WI38 (cell line): ENCODE results near the gene RHO.

Source experiments
- H3K4me3 ChIP-seq: 2 replicates; pipeline ENCODE4 v1.5.1; 2011; ENCODE audit warnings: low read depth, mild to moderate bottlenecking, control low read depth, low read length
- TF ChIP-seq, protein P1 (sequence below): IDR thresholded peaks from 2 replicates; pipeline ENCODE4 v1.5.1; 2012; ENCODE audit warnings: low read depth, mild to moderate bottlenecking, control low read depth, low read length

Gene RHO

DNA sequence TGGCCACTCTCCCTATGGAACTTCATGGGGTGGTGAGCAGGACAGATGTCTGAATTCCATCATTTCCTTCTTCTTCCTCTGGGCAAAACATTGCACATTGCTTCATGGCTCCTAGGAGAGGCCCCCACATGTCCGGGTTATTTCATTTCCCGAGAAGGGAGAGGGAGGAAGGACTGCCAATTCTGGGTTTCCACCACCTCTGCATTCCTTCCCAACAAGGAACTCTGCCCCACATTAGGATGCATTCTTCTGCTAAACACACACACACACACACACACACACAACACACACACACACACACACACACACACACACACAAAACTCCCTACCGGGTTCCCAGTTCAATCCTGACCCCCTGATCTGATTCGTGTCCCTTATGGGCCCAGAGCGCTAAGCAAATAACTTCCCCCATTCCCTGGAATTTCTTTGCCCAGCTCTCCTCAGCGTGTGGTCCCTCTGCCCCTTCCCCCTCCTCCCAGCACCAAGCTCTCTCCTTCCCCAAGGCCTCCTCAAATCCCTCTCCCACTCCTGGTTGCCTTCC is 1.9 kb downstream of the RHO start:
- TF ChIP-seq, protein P1, sequence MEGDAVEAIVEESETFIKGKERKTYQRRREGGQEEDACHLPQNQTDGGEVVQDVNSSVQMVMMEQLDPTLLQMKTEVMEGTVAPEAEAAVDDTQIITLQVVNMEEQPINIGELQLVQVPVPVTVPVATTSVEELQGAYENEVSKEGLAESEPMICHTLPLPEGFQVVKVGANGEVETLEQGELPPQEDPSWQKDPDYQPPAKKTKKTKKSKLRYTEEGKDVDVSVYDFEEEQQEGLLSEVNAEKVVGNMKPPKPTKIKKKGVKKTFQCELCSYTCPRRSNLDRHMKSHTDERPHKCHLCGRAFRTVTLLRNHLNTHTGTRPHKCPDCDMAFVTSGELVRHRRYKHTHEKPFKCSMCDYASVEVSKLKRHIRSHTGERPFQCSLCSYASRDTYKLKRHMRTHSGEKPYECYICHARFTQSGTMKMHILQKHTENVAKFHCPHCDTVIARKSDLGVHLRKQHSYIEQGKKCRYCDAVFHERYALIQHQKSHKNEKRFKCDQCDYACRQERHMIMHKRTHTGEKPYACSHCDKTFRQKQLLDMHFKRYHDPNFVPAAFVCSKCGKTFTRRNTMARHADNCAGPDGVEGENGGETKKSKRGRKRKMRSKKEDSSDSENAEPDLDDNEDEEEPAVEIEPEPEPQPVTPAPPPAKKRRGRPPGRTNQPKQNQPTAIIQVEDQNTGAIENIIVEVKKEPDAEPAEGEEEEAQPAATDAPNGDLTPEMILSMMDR, result no peak
- H3K4me3 ChIP-seq, result no peak overlapping the region

DNA sequence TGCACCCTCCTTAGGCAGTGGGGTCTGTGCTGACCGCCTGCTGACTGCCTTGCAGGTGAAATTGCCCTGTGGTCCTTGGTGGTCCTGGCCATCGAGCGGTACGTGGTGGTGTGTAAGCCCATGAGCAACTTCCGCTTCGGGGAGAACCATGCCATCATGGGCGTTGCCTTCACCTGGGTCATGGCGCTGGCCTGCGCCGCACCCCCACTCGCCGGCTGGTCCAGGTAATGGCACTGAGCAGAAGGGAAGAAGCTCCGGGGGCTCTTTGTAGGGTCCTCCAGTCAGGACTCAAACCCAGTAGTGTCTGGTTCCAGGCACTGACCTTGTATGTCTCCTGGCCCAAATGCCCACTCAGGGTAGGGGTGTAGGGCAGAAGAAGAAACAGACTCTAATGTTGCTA is 2.4 kb downstream of the RHO start:
- H3K4me3 ChIP-seq, result no peak overlapping the region
- TF ChIP-seq, protein P1, result no peak

DNA sequence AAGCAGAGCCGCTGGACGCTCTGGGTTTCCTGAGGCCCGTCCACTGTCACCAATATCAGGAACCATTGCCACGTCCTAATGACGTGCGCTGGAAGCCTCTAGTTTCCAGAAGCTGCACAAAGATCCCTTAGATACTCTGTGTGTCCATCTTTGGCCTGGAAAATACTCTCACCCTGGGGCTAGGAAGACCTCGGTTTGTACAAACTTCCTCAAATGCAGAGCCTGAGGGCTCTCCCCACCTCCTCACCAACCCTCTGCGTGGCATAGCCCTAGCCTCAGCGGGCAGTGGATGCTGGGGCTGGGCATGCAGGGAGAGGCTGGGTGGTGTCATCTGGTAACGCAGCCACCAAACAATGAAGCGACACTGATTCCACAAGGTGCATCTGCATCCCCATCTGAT is 3.3 kb downstream of the RHO start:
- H3K4me3 ChIP-seq, result no peak overlapping the region
- TF ChIP-seq, protein P1, result no peak

DNA sequence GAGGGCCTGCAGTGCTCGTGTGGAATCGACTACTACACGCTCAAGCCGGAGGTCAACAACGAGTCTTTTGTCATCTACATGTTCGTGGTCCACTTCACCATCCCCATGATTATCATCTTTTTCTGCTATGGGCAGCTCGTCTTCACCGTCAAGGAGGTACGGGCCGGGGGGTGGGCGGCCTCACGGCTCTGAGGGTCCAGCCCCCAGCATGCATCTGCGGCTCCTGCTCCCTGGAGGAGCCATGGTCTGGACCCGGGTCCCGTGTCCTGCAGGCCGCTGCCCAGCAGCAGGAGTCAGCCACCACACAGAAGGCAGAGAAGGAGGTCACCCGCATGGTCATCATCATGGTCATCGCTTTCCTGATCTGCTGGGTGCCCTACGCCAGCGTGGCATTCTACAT is 3.8 kb downstream of the RHO start:
- TF ChIP-seq, protein P1, result no peak
- no peak overlapping the region for H3K4me3 ChIP-seq

DNA sequence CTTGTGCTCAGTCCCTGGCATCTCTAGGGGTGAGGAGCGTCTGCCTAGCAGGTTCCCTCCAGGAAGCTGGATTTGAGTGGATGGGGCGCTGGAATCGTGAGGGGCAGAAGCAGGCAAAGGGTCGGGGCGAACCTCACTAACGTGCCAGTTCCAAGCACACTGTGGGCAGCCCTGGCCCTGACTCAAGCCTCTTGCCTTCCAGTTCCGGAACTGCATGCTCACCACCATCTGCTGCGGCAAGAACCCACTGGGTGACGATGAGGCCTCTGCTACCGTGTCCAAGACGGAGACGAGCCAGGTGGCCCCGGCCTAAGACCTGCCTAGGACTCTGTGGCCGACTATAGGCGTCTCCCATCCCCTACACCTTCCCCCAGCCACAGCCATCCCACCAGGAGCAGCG is 5.0 kb downstream of the RHO start:
- H3K4me3 ChIP-seq, result no peak overlapping the region
- TF ChIP-seq, protein P1, result no peak

DNA sequence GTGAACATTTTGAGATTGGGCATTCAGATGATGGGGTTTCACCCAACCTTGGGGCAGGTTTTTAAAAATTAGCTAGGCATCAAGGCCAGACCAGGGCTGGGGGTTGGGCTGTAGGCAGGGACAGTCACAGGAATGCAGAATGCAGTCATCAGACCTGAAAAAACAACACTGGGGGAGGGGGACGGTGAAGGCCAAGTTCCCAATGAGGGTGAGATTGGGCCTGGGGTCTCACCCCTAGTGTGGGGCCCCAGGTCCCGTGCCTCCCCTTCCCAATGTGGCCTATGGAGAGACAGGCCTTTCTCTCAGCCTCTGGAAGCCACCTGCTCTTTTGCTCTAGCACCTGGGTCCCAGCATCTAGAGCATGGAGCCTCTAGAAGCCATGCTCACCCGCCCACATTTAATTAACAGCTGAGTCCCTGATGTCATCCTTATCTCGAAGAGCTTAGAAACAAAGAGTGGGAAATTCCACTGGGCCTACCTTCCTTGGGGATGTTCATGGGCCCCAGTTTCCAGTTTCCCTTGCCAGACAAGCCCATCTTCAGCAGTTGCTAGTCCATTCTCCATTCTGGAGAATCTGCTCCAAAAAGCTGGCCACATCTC is 6.1 kb downstream of the RHO start:
- TF ChIP-seq, protein P1, result no peak
- no peak overlapping the region for H3K4me3 ChIP-seq

DNA sequence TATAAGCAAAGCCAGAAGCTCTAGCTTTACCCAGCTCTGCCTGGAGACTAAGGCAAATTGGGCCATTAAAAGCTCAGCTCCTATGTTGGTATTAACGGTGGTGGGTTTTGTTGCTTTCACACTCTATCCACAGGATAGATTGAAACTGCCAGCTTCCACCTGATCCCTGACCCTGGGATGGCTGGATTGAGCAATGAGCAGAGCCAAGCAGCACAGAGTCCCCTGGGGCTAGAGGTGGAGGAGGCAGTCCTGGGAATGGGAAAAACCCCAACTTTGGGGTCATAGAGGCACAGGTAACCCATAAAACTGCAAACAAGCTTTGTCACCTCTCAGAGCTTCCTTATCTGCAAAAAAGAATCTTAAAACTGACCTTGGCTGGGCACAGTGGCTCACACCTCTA is 6.6 kb downstream of the RHO start:
- TF ChIP-seq, protein P1, result no peak

More for the DNA sequence above, 6.6 kb downstream of the RHO start:
- H3K4me3 ChIP-seq, result no peak overlapping the region
